Measurements from ENCODE around the gene UCN2. TPM values are rescaled to one million over a fixed set of nuclear protein-coding genes. Genes with fewer than 3 reads are reported as not detected.
"Not testable (repeated sequence)": the region's sequence is repeated elsewhere in the genome, so short reads cannot be mapped to it uniquely, and the experiment has no call there.

Gene UCN2
- total RNA-seq, 1 donor from 2014 or later: not detected

DNA sequence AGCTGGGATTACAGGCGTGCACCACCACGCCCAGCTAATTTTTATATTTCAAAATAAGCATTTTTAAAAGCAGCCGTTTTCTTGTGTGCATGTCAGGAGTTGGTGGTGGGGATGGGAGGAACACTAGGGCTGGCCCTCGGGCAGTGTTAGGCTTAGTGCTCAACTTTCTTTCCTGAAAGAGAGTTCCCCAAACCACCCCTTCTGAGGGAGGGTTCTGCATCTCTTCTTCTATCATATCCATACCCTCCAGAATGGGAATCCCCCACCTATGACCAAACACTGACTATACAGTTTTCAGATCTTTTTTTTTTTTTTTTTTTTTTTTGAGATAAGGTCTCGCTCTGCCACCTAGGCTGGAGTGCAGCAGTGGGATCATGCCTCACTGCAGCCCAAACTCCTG lies 19.4 kb downstream of the UCN2 start:
- intact Hi-C loops (cut with micrococcal nuclease): no loop called here

DNA sequence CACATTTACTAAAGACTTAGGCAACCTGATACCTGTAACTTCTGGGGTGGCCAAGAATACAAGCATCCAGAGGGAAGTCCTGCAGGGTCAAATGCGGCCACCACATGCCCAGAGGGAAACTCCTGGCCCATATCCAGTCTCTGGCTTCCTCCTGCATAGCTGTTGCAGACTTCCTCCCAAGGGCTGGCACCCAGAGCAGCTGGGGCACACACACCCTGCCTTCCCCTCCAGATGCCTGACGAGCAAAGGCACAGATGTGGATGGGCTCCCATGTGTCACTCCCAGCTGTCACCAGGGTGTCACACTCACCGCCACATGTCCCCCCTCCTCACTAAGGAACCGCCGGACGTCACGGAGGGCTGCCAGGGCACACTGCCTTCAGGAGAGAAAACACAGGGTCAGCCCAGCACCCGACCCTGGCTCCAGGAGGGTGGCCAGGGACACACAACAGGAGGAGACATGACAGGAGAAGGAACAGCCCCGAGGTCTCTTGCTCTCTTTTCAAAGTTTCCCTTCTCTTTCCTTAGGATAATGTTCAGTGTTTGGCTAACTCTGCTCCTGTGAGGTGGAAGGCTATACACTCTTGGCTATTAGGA lies 20.2 kb downstream of the UCN2 start:
- intact Hi-C loops (cut with micrococcal nuclease): no loop called here

DNA sequence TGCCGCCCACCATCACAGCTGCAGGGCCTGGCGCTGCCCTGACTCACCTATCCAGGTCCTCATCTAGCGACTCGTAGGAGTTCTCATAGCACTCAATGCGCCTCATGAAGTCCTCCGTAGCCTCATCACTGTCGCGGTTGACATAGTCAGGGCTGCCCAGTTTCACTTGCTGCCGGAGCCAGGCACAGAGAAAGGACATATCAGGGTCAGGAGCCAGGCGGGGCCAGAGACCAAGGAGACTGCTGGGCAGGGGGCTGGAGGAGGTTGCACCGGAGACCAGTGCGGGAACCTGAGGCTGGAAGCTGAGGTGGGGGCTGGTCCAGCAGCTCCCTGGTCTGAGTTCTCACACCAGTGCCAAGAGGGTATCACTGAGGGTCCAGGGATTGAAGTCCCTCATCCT lies 25.1 kb downstream of the UCN2 start:
- intact Hi-C loops (cut with micrococcal nuclease): no loop called here

DNA sequence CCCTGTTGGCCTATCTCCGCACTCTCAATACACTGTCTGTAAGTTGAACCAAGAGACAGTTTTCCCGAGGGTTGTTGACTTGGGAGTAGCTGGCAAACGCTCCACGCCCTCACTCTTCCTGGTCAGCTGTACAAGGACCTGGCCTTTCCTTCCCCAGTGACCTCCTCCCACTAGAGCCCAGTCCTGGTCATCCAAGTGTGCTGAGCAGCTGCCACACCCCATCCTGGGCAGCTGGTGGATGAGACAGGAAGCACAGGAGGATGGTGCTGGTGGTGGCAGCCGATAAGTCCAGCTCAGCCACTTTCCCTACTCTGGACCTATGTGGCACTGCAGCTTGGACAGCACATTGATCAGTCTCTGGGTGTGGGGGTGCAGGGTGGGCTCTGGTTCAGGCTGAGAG lies 26.8 kb downstream of the UCN2 start:
- intact Hi-C loops (cut with micrococcal nuclease): no loop called here

DNA sequence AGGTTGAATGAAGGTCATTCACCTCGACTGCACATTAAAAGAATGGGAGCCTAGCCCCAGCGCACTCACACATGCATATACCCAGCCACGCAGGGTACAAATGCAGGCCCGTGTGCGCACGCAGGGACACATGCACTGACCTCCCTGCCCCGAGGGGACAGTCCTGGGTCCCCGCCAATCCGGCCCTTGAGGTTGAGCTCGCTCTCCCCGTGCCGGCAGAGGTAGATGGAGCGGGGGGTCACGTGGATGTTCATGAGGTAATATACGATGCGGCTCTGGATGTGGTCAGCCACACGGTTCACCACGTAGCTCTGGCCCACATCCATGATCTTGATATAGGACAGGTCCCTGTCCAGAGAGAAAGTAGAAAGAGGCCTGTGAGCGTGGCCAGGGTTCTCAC lies 27.5 kb downstream of the UCN2 start:
- intact Hi-C loops (cut with micrococcal nuclease): no loop called here

DNA sequence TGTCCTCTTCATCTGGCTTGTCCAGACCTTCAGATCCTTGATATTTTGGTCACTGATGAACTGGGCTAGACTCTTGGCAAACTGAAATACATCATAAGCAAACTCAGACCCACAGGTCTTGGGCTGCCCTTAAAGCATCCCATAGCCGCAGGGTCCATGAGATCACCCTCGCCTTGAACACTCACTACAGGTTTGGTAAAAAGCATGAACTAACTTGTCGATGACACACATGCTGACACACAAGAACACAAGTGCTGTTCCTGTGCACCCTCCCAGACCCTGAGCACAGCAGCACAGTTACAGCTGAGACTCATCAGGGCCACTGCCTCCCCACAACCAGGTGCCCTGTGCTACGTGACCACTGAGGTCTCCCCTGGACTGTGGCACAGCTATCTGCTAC lies 28.0 kb downstream of the UCN2 start:
- intact Hi-C loops (cut with micrococcal nuclease): no loop called here

DNA sequence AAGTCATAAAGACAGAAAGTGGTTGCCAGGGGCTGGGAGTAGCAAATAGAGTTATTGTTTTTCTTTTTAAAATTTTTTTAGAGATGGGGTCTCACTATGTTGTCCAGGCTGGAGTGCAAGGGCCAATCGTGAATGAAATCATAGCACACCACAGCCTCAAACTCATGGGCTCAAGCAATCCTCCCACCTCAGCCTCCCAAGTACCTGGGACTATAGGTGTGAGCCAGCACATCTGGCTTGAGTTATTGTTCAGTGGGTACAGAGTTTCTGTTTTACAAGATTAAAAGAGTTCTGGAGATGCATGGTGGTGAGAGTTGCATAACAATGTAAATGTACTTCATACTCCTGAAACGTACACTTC lies 30.6 kb downstream of the UCN2 start:
- intact Hi-C loops (cut with micrococcal nuclease): no loop called here

DNA sequence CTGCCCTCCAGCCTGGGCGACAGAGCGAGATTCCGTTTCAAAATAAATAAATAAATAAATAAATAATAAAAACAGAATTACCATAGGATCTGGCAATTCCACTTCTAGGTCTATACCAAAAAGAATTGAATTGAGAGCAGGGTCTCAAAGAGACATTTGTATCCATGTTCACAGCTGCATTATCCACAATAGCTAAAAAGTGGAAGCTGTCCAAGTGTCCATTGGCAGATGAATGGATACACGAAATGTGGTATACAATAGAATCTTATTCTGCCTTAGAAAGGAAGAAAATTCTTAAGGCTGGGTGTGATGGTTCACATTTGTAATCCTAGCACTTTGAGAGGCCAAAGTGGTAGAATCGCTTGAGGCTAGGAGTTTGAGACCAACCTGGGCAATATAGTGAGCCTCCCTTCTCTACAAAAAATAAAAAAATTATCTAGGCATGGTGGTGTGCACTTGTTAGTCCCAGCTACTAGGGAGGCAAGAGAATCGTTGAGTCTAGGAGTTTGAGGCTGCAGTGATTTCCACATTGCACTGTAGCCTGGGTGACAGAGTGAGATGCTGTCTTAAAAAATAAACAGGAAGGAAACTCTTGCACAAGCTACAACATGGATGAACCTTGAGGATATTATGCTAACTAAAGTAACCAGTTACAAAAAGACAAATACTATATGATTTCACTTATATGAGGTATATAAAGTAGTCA lies 31.2 kb downstream of the UCN2 start:
- intact Hi-C loops (cut with micrococcal nuclease): no loop called here

DNA sequence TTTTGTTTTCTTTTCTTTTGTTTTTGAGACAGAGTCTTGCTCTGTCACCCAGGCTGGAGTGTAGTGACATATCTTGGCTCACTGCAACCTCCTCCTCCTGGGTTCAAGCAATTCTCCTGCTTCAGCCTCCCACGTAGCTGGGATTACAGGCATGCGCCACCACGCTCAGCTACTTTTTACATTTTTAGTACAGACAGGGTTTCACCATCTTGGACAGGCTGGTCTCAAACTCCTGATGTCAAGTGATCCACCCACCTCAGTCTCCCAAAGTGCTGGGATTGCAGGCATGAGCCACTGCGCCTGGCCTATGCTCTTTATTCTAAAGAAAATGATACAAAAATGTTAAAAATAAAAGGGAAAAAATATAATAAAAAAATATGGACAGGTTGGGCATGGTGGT lies 32.9 kb downstream of the UCN2 start:
- intact Hi-C loops (cut with micrococcal nuclease): not testable (repeated sequence)

DNA sequence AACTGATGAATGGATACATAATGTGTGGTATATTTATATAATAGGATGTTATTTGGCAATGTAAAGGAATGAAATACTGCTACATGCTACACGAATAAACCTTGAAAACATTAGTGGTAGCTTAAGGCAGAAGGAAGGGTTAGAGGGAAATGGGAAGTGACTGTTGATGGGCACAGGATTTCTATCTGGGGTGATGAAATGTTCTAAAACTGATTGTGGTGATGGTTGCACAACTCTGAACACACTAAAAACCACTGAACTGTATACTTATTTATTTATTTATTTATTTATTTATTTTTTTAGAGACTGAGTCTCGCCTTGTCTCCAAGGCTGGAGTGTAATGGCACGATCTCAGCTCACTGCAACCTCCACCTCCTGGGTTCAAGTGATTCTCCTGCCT lies 34.8 kb downstream of the UCN2 start:
- intact Hi-C loops (cut with micrococcal nuclease): no loop called here

DNA sequence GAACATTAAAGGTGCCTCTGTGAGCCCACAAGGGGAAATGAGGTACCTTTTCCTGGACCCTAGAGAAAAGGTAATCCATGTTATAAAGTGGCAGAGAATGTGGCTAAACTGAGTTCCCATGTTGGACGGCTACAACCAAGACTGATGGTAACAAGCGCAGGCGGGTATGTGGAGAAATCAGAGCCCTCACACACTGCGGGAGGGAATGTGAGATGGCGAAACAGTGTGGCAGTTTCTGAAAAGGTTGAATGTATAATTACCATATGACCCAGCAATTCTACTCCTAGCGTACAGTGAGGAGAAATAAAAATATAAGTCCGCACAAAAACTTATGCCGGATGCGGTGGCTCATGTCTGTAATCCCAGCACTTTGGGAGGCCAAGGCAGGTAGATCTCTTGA lies 35.5 kb downstream of the UCN2 start:
- intact Hi-C loops (cut with micrococcal nuclease): no loop called here

DNA sequence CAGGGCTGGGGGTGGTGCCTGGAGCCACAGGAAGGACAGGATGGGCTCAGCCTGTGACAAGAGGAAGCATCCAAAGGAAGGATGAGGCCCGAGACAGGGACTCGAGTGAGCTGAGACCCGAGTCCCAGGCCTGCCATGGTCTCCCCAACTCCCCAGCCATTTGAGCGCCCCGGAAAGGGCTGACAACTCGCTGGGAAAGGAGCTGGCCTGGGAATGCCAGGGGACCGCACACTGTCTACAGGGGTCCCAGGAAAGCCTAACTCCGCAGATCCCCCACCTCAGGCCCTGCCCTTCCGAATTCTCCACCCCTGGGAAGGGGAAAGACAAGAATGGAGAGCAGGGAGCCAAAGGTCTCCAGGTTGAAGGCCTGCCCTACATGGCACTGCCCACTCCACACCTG lies 38.6 kb downstream of the UCN2 start:
- intact Hi-C loops (cut with micrococcal nuclease): no loop called here

DNA sequence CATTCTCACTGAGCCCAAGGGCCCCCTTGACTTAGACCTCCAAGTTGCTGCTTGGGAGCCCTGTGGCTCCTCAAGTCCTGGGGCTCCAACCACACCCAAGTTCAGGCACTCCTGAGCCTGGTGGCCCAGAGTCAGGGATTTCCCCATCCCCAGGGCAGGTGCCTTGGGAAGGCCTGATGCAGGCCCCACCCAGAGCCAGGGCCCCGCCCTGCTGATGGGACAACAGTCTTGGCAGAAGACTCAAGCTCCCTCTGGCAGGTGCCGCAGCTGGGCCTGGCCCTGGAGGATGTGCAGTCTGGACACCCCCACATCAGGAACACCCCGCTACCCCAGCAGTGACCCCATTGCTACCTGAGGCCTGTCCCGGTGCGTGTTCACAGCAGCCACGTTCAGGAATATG lies 41.9 kb downstream of the UCN2 start:
- intact Hi-C loops (cut with micrococcal nuclease): no loop called here

DNA sequence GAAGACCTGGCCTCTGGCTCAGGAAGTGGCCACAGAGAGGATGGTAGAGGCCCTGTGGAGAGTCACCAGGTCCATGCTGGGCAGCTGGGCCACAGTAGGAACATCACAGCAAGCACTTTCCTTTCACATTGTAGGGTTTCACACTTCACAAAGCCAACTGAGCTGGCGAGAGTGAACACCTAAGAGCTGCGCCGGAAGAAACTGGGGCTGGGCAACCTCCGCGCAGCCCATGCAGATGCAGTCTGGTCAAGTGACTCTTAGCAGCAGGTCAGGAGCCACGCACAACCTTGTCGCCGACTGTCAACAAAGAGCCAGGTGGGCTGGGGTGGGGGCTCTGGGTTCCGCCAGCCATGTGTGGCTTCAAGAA lies 44.3 kb downstream of the UCN2 start:
- intact Hi-C loops (cut with micrococcal nuclease): no loop called here

DNA sequence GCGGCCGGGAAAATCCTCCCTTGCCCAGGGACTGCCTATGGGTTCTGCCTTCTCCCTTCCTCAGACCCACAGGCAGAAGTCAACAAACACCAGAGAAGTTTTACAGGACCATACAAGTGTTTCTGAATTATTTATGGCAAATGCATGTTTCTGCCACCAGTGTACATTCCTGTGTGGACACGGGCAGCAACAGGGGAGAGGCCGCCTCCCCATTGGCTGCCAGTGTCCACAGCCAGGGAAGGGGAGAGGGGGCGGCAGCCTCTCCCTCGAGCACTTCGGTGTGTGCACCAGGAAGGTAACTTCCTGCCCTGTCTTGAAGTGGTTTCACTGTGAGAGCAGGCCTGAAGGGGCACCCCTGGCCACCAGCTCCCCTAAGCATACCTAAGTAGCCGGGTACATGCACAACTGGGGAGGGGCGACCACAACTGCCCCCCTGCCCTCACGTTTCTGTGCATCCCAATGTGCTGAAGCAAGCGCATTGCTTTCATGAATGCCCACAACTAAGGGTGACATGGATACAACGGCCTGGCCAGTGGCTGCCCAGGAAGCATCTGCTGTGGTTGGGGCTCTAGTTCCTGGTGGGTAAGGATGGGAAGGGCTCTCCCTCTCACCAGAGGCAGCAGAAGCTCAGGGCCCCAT lies 44.8 kb downstream of the UCN2 start:
- intact Hi-C loops (cut with micrococcal nuclease): no loop called here

DNA sequence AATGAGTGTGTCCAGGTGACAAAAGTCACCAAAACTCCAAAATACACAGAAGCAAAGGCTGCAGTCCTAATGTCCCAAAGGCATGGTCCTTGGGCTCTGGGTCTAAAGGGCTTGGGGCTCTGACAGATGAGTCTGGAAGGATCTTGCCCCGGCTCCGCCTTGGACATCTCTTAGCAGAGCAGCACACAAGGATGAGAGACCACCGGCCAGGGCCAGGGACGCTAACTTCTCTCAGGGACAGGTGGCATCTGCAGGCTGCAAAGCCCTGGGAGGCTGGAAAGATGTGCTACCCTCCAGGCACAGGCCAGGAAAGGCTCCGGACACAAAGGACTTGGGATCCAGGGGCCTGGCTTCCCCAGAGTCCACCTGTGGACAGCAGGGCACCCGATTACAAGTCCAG lies 45.5 kb downstream of the UCN2 start:
- intact Hi-C loops (cut with micrococcal nuclease): no loop called here

DNA sequence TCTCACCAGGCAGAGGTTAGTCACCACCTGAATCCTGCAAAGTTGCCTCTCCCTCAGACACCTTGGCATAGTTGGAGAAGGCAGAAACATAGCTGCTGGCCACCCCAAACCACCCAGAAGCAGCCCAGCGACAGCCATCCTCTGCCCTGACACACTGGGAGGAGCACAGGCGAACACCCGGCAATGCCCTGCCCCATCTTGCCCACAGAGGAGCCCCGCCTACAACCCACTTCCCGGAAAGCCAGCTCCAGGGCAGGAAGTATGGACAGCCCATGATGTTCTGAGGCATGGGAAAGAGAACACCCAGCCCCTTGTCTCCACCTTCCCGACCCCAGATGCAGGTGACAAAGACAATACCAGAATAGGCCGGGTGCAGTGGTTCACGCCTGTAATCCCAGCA lies 47.0 kb downstream of the UCN2 start:
- intact Hi-C loops (cut with micrococcal nuclease): no loop called here

DNA sequence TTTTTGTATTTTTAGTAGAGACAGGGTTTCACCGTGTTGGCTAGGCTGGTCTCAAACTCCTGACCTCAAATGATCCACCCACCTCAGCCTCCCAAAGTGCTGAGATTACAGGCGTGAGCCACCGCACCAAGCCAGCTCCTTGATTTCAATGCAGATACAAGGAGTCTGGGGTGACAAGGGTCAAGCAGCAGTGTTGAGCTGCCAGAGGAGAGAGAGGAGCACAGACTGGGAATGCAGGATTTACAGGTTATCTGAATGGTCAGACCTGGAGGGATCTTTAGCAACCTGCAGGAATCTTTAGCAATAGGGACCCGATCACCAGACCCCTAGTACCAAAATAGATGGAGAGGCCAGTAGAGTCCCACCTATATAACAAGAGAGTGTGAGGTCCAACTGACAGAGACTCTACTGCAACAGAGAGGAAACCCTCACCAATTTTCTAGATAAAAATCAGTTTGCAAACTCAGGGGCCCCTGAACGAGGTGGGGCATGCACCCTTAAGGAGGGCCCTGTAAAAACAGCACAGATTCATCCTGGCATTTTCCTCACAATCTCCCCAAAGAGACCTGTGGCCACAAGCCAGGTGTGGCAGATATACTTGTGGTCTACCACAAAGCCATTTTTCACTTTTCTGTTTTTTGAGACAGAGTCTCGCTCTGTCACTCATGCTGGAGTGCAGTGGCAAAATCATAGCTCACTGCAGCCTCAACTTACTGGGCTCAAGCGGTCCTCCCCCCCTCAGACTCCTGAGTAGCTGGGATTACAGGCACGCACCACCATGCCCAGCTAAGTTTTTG lies 49.0 kb downstream of the UCN2 start:
- intact Hi-C loops (cut with micrococcal nuclease): loop anchor here (2.0 to 5.0 kb wide), 2 partner anchors 33 to 36 kb away; no protein-coding TSS in a partner anchor

Data from T-helper 2 cell treated with Interferon-gamma antibody and Interleukin-4, amounts not matched to agents 100 ng/mL and 5 ng/mL, for 36 hours (primary cell).